ENCODE results near the gene SDS.

- TF ChIP-seq GATA2 (IDR thresholded peaks at IDR 0.05; ENCODE audit: low read depth, low read length), result no peak
- TF ChIP-seq GATA3 (IDR thresholded peaks at IDR 0.05; ENCODE audit: low read depth, low read length), result no peak
These were observed 22.5 kb downstream of the SDS start for GRCh38 chr12:113381220-113381619.

Measured in SH-SY5Y (cell line).